Stimulated activated naive CD4-positive, alpha-beta T cell treated with Interleukin-2 at 50 U/mL for 16 hours (primary cell): ENCODE measurements around the gene ATP2A3.

Experiments
- DNase-seq: peaks from one replicate; lab custom pipeline; 2025; lab: John Stamatoyannopoulos, UW

ATP2A3 gene

GRCh38 chr17:3910420-3911270, 53.6 kb downstream of the ATP2A3 start:
- DNase-seq, result no peak

DNA sequence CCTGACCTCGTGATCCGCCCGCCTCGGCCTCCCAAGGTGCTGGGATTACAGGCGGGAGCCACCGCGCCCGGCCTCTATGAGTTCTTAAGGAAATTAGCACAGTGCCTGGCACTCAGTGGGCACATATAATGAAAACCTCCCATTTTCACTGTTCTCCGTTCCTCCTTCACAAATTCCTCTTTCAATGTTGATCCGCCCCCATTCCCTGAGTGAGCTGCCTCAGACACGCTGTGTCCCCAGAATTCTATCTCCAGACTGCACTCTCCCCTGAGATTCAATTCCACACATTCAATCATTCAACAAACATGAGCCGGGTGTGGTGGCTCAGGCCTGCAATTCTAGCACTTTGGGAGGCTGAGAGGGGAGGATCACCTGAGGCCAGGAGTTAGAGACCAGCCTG, 55.0 kb downstream of the ATP2A3 start:
- DNase-seq, result no peak

DNA sequence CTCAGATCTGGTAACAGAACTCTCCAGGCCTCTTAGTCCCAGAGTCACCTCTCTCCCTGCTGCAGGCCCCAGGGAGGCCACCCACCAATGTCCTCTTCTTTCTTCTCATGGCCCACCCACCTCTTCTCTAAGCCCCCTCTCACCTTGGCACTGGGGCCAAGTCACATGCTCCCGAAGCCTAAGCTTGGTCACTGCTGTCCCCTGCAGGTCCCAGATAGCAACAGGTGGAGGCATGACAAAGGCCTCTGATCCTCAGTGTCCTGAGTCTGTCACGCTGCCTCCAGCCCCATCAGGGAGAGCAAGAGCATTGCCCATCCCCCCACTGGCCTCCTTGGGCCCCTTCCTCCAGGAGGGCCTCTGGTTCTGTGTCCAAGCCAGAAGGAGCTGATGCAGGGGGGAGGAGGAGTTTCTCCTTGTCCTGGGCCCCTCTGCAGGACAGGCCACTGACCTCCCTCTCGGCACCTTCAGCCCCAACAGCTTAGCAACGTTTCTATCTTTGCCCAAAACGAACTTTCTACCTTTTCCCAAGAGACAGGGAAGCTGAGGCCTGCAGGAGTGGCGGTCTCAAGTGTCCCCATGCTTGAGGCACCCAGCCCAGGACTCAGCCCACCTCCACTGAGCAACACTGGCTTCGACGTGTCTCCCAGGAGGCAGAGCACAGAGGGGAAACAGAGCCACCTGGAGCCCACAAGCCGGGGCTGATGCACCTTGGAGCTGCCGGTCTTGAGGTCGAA, 56.6 kb downstream of the ATP2A3 start:
- DNase-seq, result no peak

DNA sequence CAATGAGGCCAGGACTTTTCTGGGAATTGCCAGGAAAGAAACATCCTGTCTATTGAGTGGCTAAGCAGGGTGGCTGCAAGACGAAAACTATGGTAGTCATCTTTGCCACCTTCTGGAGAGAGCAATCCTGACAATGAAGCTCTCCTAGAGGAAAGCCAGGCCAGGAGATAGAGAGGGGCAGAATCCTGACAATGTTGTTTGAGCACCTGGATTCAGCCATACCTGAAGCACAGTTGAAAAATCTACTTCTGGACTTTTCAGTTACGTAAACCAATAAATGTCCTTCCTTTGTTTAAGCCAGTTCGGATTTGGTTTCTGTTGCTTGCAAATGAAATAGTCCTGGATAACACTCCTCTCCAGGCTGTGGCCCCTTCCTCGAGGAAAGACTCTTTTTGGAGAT, 57.4 kb downstream of the ATP2A3 start:
- no peak for DNase-seq

DNA sequence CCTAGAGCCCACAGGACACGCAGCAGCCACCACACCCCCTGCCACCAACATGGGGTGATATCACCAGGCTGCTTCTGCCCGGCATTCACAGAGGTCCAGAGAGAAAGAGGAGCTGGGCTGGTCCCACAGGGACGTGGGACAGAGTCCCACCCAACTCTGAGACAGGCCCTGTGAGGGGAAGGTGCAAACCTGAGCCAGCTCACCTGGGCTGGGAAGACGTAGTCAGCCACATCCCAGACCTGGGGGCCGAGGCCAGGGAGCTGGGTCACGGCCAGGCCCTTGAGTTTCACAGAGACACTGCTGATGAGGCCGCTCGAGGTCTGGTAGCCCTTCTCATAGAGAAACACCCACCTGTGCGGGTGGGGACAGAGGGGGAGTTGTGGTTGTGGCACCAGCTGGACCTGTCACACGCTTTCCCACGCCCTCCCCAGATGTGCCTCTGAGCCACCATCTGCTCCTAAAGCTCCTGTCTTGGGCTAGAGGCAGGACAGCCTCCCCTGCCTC, 59.2 kb downstream of the ATP2A3 start:
- no peak for DNase-seq

DNA sequence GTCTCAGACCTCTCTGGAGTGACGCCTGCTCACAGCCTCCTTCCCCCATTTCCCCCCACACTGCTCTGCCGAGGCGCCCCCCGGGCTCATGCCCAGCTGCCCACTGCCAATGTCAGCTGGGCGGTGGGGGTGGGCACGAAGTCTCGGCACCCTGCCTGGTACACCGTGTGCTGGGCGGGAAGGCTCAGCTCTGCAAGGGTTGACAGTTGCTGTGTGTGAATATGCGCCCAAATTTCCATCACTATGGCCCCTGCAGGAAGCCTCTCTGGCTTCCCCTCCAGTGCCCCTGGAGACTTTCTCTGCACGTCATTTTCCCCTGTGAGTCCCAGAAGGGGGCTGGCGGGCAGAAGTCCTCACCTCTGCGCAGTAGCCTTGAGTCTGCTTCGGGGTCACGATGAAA, 59.7 kb downstream of the ATP2A3 start:
- DNase-seq, result no peak

DNA sequence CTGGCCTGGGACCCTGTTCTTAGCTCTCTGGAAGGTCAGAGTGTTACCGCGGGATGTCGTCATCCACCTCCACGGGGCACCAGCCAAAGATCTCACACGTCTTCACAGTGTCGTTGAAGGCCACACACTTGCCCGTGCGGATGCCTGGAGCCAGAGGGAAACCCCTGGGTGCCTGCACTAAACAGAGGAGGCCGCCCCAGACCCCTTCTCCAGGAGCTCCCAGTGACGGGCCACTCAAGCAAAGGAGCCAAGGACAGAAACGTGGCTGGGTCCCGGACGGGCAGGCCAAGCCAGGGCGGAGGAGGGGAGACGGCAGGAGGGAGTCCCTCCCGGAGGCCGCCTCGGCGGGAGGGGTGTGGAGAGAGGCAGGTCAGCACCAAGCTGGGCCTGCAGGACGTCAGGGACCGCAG, 60.4 kb downstream of the ATP2A3 start:
- DNase-seq, result no peak

DNA sequence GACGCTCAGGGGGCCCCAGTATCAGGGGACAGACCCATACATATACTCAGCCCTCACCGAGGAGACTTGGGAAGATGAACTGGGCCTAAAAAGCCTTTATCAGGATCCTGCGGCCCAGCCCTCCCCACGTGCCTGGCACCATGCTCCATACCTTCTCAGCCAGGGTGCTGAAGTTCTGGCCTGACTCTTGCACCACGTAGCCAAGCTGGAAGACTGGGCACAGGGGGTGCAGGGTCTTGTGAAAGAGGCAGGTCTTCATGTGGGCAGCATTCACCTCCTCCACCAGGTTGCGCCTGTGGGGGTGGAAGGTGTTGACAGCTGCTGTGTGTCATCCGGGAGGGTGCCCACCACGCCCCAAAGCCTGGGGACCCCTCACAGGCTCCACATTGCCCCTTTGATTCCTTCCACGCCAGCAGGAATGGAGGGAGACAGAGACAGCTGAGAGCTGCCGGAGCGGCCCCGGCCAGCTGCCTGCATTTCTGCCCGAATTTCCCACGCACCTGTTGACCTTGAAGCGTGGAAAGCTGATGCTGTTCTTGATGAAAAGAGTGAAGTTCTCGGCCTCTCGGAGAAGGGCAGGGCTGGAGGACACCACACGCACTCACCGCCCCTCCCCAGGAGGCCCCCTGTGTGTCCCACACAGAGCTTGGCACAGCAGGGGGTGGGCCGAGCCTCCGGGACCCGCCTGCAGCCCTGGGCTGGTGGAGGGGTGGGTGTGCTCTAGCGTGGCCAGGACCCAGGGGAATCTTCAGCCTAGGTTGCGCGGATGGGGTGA, 61.0 kb downstream of the ATP2A3 start:
- no peak for DNase-seq

DNA sequence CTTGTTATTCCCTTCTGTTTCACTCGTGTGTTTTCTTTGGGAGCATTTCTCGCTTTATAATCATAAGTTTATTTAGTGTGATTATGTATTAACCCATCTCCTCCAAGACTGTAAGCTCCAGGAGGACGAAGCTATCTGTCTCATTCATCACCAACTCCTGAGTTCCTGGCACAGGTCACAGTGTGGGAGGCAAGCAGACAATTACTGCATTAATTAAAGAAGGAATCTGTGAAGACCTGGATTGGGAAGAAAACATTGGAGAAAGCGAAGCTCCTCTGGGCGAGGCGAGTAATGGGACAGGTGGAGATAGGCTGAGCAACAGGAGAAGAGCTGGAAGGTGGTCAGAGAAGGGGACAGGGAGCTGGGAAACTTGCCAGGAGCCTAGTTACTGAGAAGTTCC, 63.6 kb downstream of the ATP2A3 start:
- no peak for DNase-seq

DNA sequence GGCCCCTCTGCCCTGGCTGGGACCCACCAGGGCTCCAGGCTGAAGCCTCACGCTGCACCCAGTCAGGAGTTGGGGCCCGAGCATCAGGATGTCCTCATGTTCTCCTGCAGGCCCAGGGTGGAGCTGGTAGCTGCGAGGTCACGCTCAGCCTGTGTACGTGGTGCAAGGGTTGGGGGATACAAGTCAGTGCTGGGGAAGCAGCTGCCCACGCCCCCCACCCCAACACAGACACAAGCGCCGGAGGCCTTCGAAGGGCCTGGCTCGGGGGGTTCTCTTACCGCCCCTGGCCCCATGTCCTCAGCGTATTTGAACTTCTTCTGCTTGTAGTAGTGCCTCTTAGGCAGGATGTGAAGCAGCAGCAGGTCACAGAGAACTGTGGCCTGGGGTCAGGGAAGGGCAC, 66.5 kb downstream of the ATP2A3 start:
- DNase-seq, result no peak

GRCh38 chr17:3896968-3897235, 67.3 kb downstream of the ATP2A3 start:
- no peak for DNase-seq

- DNase-seq, result no peak
Measured at GRCh38 chr17:3896108-3896967, 67.9 kb downstream of the ATP2A3 start.

- no peak for DNase-seq
Measured at GRCh38 chr17:3895354-3895753, 68.9 kb downstream of the ATP2A3 start.

DNA sequence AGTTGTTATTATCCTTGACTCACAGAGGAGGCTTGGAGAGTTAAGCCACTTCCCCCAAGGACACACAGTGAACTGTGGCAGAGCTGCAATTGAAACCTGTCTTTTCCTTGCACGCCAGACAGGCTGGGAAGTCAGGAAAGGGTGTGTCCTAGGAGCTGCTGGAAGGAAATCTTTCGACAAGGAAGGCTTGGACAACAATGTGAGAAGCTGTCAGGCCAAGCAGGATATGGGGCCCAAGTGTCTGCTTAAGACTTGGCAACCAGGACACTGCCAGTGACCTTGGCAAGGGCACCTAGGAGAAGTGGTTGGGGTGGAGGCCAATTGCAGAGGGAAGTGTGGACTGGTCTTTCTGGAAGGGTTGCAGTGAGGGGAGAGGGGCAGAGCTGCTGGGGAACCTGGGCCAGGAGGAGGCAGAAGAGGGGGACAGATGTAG, 69.3 kb downstream of the ATP2A3 start:
- DNase-seq, result no peak

DNA sequence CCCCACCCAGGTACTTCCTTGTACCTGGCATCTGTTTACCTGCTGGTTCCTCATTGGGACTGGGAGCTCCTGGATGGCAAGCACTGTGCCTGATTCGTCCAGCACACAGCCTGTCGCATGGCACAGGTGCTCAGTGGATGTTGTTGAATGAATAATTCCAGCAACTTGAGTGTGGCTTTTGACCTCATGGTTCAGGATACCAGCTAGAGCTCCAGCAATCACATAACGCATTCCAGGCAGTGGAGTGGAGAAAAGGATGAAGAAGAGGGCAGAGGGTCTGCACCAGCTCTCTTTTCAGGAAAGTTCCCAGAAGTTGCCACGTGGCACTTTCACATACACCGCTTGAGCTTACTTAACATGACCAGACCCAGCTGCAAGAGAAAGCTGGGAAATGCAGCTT, 70.0 kb downstream of the ATP2A3 start:
- DNase-seq, result no peak

DNA sequence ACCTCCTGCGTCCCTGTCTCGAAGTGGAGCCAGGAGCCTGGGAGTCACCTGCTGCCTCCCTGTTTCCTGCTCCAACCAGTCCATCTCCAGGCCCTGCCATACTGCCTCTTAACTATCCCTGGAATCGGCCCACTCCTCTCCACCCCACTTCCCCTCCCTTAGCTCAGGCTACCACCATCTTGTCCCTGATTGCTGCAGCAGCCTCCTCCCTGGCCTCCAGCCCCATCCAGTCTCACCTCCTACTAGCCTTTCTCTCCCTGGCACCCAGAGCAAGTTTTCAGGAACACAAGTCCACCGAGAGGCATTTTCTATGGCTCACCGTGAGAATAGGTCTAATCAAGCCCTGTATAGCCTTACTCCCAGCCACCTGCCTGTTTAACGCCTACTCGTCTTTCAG, 70.5 kb downstream of the ATP2A3 start:
- DNase-seq, result no peak

- DNase-seq, result peak; percentile 87
Measured at GRCh38 chr17:3893003-3893719, 71.1 kb downstream of the ATP2A3 start, which contains the start of gene CAMKK1. Gene CAMKK1, minus strand, starts transcription at chr17:3893053. Its CDS starts 7,366 bp downstream, at chr17:3885687.

DNA sequence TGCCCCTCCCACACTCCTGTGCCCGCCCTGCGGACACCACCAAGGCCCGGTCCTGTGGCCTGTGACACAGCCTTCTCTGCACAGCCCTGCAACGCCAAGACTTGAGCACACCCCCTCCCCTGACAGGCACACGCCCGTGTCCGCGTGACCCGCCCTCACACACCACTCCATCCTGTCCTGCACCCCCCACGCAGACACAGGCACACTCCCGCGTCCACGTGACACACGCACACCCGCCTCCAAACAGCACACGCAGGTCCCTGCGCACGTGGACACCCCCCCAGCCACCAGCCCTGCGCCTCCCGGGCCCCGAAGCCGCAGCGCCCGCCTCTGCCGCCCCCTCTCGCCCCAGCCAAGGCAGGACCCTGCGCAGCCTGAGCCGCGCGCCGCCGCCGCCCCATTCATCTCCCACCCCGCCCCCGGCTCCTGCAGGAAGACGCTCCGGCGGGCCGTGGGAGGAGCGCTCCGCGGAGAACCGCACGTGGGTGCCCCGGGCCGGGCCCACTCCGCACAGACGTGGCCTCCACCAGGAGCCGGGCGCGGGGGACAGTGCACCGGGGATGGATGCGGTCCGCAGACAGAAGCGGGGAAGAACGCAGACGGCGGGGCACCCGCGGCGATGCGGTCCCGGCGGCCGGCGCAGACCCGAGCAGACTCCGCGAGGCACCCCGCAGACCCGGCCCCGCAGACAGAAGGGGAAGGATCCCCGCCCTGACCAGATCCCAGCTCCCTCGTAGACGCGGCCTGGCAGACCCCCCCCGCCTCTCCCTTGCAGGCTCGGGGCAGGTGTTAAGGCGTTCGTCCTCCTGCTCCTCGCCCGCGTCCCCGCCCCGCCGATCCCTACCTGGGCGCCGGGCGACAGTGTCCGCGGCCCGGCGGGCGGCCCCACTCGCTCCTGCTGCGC, 71.9 kb downstream of the ATP2A3 start:
- peak; percentile 64 for DNase-seq

- no peak for DNase-seq
Measured at GRCh38 chr17:3891626-3892094, 72.6 kb downstream of the ATP2A3 start.

GRCh38 chr17:3890878-3891219, 73.4 kb downstream of the ATP2A3 start:
- no peak for DNase-seq
